Stimulated activated CD4-positive, alpha-beta T cell treated with anti-CD3 and anti-CD28 coated beads, Interleukin-1b, Interleukin-23, amount 100 ng/mL, for 48 hours (primary cell): ENCODE measurements around the gene ASIC5.
"Not testable (repeated sequence)": the region's sequence is repeated elsewhere in the genome, so short reads cannot be mapped to it uniquely, and the experiment has no call there.

Experiments used
- DNase-seq: peaks from one replicate; pipeline ENCODE4 v3.0.0-alpha.2; 2020

The ASIC5 gene

GRCh38 chr4:155799794-155800123 lies 66.3 kb downstream of the ASIC5 start:
- no peak for DNase-seq

- DNase-seq = no peak
Measured at GRCh38 chr4:155799116-155799793, 66.8 kb downstream of the ASIC5 start.

GRCh38 chr4:155797581-155797980 lies 68.5 kb downstream of the ASIC5 start:
- DNase-seq = not testable (repeated sequence)

GRCh38 chr4:155795991-155796390 lies 70.1 kb downstream of the ASIC5 start:
- DNase-seq = no peak

- DNase-seq = no peak
Measured at GRCh38 chr4:155794589-155795236, 71.4 kb downstream of the ASIC5 start.

- DNase-seq = no peak
Measured at GRCh38 chr4:155789982-155790381, 76.1 kb downstream of the ASIC5 start.

GRCh38 chr4:155789391-155789790 lies 76.7 kb downstream of the ASIC5 start:
- no peak for DNase-seq

- no peak for DNase-seq
Measured at GRCh38 chr4:155787113-155787710, 78.9 kb downstream of the ASIC5 start.

- DNase-seq = no peak
Measured at GRCh38 chr4:155785828-155786227, 80.2 kb downstream of the ASIC5 start.

- DNase-seq = no peak
Measured at GRCh38 chr4:155784637-155785036, 81.4 kb downstream of the ASIC5 start.

- DNase-seq = no peak
Measured at GRCh38 chr4:155781249-155781831, 84.7 kb downstream of the ASIC5 start.

- no peak for DNase-seq
Measured at GRCh38 chr4:155780775-155781174, 85.3 kb downstream of the ASIC5 start.
